Ishikawa (cell line): ENCODE measurements around the gene TANC1.

Source experiments
- ZBTB7A ChIP-seq: IDR thresholded peaks from 2 replicates; pipeline ENCODE4 v1.6.1; 2012; ENCODE audit warnings: low read depth
- TF ChIP-seq, protein P1 (sequence below): IDR thresholded peaks from 2 replicates; pipeline ENCODE4 v1.6.1; 2012; ENCODE audit warnings: low read depth, mild to moderate bottlenecking

DNA sequence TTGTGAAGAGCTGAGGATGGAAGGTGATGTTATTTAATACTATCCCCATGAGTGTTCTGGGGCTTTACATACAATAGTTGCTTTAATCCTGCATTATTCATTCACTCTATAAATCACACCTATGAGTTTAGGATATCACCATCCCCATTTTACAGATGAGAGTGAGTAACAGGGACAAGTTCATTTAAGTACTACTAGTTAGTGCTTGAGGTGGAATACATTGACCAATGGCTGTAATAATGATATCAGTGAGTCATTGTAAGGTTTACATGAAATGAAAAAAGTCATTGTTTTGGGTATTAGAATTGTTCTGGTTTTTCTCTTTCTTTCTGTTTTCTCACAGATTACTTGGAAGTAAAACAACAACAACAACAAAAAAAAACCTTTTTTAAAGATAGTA is 42.5 kb downstream of the TANC1 start:
- TF ChIP-seq ZBTB7A, result no peak
- TF ChIP-seq, protein P1, sequence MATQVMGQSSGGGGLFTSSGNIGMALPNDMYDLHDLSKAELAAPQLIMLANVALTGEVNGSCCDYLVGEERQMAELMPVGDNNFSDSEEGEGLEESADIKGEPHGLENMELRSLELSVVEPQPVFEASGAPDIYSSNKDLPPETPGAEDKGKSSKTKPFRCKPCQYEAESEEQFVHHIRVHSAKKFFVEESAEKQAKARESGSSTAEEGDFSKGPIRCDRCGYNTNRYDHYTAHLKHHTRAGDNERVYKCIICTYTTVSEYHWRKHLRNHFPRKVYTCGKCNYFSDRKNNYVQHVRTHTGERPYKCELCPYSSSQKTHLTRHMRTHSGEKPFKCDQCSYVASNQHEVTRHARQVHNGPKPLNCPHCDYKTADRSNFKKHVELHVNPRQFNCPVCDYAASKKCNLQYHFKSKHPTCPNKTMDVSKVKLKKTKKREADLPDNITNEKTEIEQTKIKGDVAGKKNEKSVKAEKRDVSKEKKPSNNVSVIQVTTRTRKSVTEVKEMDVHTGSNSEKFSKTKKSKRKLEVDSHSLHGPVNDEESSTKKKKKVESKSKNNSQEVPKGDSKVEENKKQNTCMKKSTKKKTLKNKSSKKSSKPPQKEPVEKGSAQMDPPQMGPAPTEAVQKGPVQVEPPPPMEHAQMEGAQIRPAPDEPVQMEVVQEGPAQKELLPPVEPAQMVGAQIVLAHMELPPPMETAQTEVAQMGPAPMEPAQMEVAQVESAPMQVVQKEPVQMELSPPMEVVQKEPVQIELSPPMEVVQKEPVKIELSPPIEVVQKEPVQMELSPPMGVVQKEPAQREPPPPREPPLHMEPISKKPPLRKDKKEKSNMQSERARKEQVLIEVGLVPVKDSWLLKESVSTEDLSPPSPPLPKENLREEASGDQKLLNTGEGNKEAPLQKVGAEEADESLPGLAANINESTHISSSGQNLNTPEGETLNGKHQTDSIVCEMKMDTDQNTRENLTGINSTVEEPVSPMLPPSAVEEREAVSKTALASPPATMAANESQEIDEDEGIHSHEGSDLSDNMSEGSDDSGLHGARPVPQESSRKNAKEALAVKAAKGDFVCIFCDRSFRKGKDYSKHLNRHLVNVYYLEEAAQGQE, result no peak
